Tibial nerve (tissue), 4 donors: ENCODE measurements around the gene PNPO. TPM values are rescaled to one million over a fixed set of nuclear protein-coding genes. Genes with fewer than 3 reads are reported as not detected.

Source experiments
- DNase-seq, 2 donors: peaks; one replicate each; pipeline ENCODE4 v3.0.0-alpha.2; 2019; ENCODE audit warnings: low spot score in 2 of 2
- H3K27ac ChIP-seq, 4 donors: fragments of 200-600 bp; sonication (generic) in 3 of 4; one replicate each; pipeline ENCODE4 v1.5.1; 2017 to 2019; ENCODE audit warnings: mild to moderate bottlenecking in 1 of 4
- H3K27me3 ChIP-seq, 2 donors: fragments of 200-600 bp; sonication (generic) in 1 of 2; one replicate each; pipeline versions ENCODE4 v1.5.1 to v1.6.0; 2017 to 2019
- H3K36me3 ChIP-seq, 3 donors: fragments of 200-600 bp; sonication (generic); one replicate each; pipeline ENCODE4 v1.5.1; 2018 to 2019
- H3K4me1 ChIP-seq, 4 donors: fragments of 200-600 bp; sonication (generic) in 3 of 4; one replicate each; pipeline ENCODE4 v1.5.1; 2017 to 2019
- H3K4me3 ChIP-seq, 4 donors: fragments of 200-600 bp; sonication (generic) in 3 of 4; one replicate each; pipeline ENCODE4 v1.5.1; 2017 to 2019; ENCODE audit warnings: mild to moderate bottlenecking in 1 of 4, moderate library complexity in 1 of 4
- H3K9me3 ChIP-seq, 4 donors: fragments of 200-600 bp; sonication (generic) in 3 of 4; one replicate each; pipeline ENCODE4 v1.5.1; 2017 to 2019
- EP300 ChIP-seq, 2 donors: sonication (generic); formaldehyde crosslinking; IDR thresholded peaks; one replicate each; pipeline ENCODE4 v1.6.1; 2017; ENCODE audit warnings: antibody characterized with exemption in 2 of 2, mild to moderate bottlenecking in 1 of 2
- POLR2A ChIP-seq, 2 donors: fragments of 450-650 bp; IDR thresholded peaks; one replicate each; pipeline ENCODE4 v1.6.1; 2017; ENCODE audit warnings: antibody characterized with exemption in 2 of 2, mild to moderate bottlenecking in 2 of 2, moderate library complexity in 2 of 2
- WGBS, 2 donors: methylation state at CpG; one replicate each; pipeline ENCODE4 v1.1.5; 2018; 5-methylcytosine and 5-hydroxymethylcytosine counted together
- total RNA-seq, 4 donors: library from RNA; depleted of rRNA; stranded (reverse); fragments of >200 nt; gene quantifications; one replicate each; pipeline ENCODE4 v1.1.0, GENCODE V29; 2016
- TF ChIP-seq, protein P1 (sequence below), 5 experiments: fragments of 200-600 bp in 3 of 5; fragments of 450-650 bp in 2 of 5; sonication (generic) in 3 of 5; IDR thresholded peaks; one replicate each; pipeline ENCODE4 v1.5.1; 2016 to 2019; ENCODE audit warnings: antibody characterized with exemption in 5 of 5, mild to moderate bottlenecking in 3 of 5, moderate library complexity in 2 of 5

The PNPO gene
- total RNA-seq, 4 donors from 2014 or later: 36.0 to 56.8 (median 51.2) TPM

GRCh38 chr17:47996201-47996600 is 54.8 kb downstream of the PNPO start:
- TF ChIP-seq EP300 (IDR thresholded peaks at IDR 0.05) (no peak), POLR2A (IDR thresholded peaks at IDR 0.05) (no peak)
- TF ChIP-seq, protein P1, sequence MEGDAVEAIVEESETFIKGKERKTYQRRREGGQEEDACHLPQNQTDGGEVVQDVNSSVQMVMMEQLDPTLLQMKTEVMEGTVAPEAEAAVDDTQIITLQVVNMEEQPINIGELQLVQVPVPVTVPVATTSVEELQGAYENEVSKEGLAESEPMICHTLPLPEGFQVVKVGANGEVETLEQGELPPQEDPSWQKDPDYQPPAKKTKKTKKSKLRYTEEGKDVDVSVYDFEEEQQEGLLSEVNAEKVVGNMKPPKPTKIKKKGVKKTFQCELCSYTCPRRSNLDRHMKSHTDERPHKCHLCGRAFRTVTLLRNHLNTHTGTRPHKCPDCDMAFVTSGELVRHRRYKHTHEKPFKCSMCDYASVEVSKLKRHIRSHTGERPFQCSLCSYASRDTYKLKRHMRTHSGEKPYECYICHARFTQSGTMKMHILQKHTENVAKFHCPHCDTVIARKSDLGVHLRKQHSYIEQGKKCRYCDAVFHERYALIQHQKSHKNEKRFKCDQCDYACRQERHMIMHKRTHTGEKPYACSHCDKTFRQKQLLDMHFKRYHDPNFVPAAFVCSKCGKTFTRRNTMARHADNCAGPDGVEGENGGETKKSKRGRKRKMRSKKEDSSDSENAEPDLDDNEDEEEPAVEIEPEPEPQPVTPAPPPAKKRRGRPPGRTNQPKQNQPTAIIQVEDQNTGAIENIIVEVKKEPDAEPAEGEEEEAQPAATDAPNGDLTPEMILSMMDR (IDR thresholded peaks at IDR 0.05): no peak
- no peaks in the 10 kb centered on the region for H3K9me3 ChIP-seq
- H3K4me3 ChIP-seq: no peak overlapping the region
- H3K27ac ChIP-seq: no peak overlapping the region
- 71 to 82% methylated on average over 9 of the region's 9 CpGs for WGBS, 2 donors
- peaks cover 0 to 19% (median 4%) of the 10 kb centered on the region in 4 donors for H3K4me1 ChIP-seq
- H3K27me3 ChIP-seq: no peaks in the 10 kb centered on the region
- DNase-seq: no peak
- H3K36me3 ChIP-seq: no peaks in the 10 kb centered on the region

GRCh38 chr17:47997586-47997985 is 56.2 kb downstream of the PNPO start:
- TF ChIP-seq EP300 (IDR thresholded peaks at IDR 0.05) (no peak), POLR2A (IDR thresholded peaks at IDR 0.05) (no peak)
- TF ChIP-seq, protein P1 (IDR thresholded peaks at IDR 0.05): no peak
- Histone ChIP-seq H3K27me3 (no peaks in the 10 kb centered on the region), H3K27ac (no peak overlapping the region), H3K36me3 (no peaks in the 10 kb centered on the region), H3K9me3 (no peaks in the 10 kb centered on the region), H3K4me1 (peaks cover 0 to 21% (median 10%) of the 10 kb centered on the region in 4 donors), H3K4me3 (no peak overlapping the region)
- DNase-seq: no peak
- 60 to 65% methylated on average over 7 of the region's 7 CpGs for WGBS, 2 donors

GRCh38 chr17:47998044-47998443 is 56.7 kb downstream of the PNPO start:
- H3K36me3 ChIP-seq: no peaks in the 10 kb centered on the region
- no peak for DNase-seq
- H3K4me1 ChIP-seq: peaks cover 0 to 26% (median 14%) of the 10 kb centered on the region in 4 donors
- H3K9me3 ChIP-seq: no peaks in the 10 kb centered on the region
- H3K27ac ChIP-seq: no peak overlapping the region
- no peak overlapping the region for H3K4me3 ChIP-seq
- TF ChIP-seq, protein P1 (IDR thresholded peaks at IDR 0.05): no peak
- TF ChIP-seq POLR2A (IDR thresholded peaks at IDR 0.05) (no peak), EP300 (IDR thresholded peaks at IDR 0.05) (no peak)
- WGBS, 2 donors: 86 to 95% methylated on average over 7 of the region's 7 CpGs
- H3K27me3 ChIP-seq: no peaks in the 10 kb centered on the region

Other genes with a start within 250 kb of the PNPO start
- 10 to 100 TPM in 2 of 4 donors, 1 to 10 TPM in 2; 6.3 to 24.6 (median 9.8) TPM for gene TBKBP1, start 247.4 kb upstream of the PNPO start, total RNA-seq
- gene TBX21, start 208.3 kb upstream of the PNPO start, total RNA-seq: 1 to 10 TPM in 3 of 4 donors, not detected in 1; 1.9 to 3.3 (median 2.1) TPM
- 10 to 100 TPM in 2 of 4 donors, 1 to 10 TPM in 2; 8.6 to 19.5 (median 11.2) TPM for gene OSBPL7, start 119.8 kb upstream of the PNPO start, total RNA-seq
- 10 to 100 TPM; 23.4 to 33.4 (median 29.9) TPM for gene MRPL10, start 110.0 kb upstream of the PNPO start, total RNA-seq
- gene LRRC46, start 109.9 kb upstream of the PNPO start, total RNA-seq: under 1 TPM in 1 of 4 donors, not detected in 3; 0.60 TPM
- gene SCRN2, start 100.3 kb upstream of the PNPO start, total RNA-seq: 10 to 100 TPM; 49.8 to 68.6 (median 56.6) TPM
- gene SP6, start 90.4 kb upstream of the PNPO start, total RNA-seq: 1 to 10 TPM in 1 of 4 donors, under 1 TPM in 3; 0.30 to 1.3 (median 0.71) TPM
- gene SP2, start 45.3 kb upstream of the PNPO start, total RNA-seq: 1 to 10 TPM; 5.9 to 7.2 (median 7.1) TPM
- not detected for gene PRR15L, start 16.3 kb downstream of the PNPO start, total RNA-seq
- 100 to 1,000 TPM; 163 to 310 (median 200) TPM for gene CDK5RAP3, start 29.5 kb downstream of the PNPO start, total RNA-seq
- 10 to 100 TPM; 40.5 to 73.9 (median 62.2) TPM for gene COPZ2, start 96.2 kb downstream of the PNPO start, total RNA-seq
- 100 to 1,000 TPM; 216 to 327 (median 255) TPM for gene NFE2L1, start 106.8 kb downstream of the PNPO start, total RNA-seq
- gene CBX1, start 159.9 kb downstream of the PNPO start, total RNA-seq: 10 to 100 TPM; 24.0 to 59.0 (median 28.9) TPM
- 10 to 100 TPM; 10.0 to 17.2 (median 16.2) TPM for gene SNX11, start 166.2 kb downstream of the PNPO start, total RNA-seq